OCI-M2 (cell line): Measurements from ENCODE around the gene MTARC2.

Experiments
- DNase-seq: peaks from one replicate; lab custom pipeline; 2025; ENCODE audit not compliant: unreplicated experiment; lab: John Stamatoyannopoulos, UW

MTARC2 gene

GRCh38 chr1:220767312-220768125 is 19.4 kb downstream of the MTARC2 start:
- no peak for DNase-seq

GRCh38 chr1:220768126-220768601 is 20.0 kb downstream of the MTARC2 start:
- DNase-seq = no peak

GRCh38 chr1:220769205-220769604 is 21.1 kb downstream of the MTARC2 start:
- no peak for DNase-seq

- no peak for DNase-seq
Measured at GRCh38 chr1:220770245-220770913, 22.3 kb downstream of the MTARC2 start.

GRCh38 chr1:220772846-220773245 is 24.7 kb downstream of the MTARC2 start:
- no peak for DNase-seq

GRCh38 chr1:220775240-220775853 is 27.2 kb downstream of the MTARC2 start:
- DNase-seq = no peak

GRCh38 chr1:220776254-220776653 is 28.1 kb downstream of the MTARC2 start:
- no peak for DNase-seq

GRCh38 chr1:220776720-220777326 is 28.7 kb downstream of the MTARC2 start:
- peak; percentile 4 for DNase-seq

- no peak for DNase-seq
Measured at GRCh38 chr1:220783453-220783852, 35.3 kb downstream of the MTARC2 start.

- no peak for DNase-seq
Measured at GRCh38 chr1:220784751-220785150, 36.6 kb downstream of the MTARC2 start.

- no peak for DNase-seq
Measured at GRCh38 chr1:220785166-220786056, 37.3 kb downstream of the MTARC2 start.

- no peak for DNase-seq
Measured at GRCh38 chr1:220786057-220786336, 37.9 kb downstream of the MTARC2 start.

GRCh38 chr1:220786337-220787068 is 38.4 kb downstream of the MTARC2 start, which contains the start of gene MTARC1:
Gene MTARC1 (plus strand): TSS chr1:220786913. CDS start chr1:220786945, 32 bp downstream.
- DNase-seq = no peak

GRCh38 chr1:220787069-220787619 is 39.0 kb downstream of the MTARC2 start:
- no peak for DNase-seq

- DNase-seq = no peak
Measured at GRCh38 chr1:220788900-220789299, 40.8 kb downstream of the MTARC2 start.

GRCh38 chr1:220789532-220790147 is 41.5 kb downstream of the MTARC2 start:
- no peak for DNase-seq

- DNase-seq = no peak
Measured at GRCh38 chr1:220791285-220791684, 43.2 kb downstream of the MTARC2 start.

- DNase-seq = no peak
Measured at GRCh38 chr1:220791956-220792355, 43.8 kb downstream of the MTARC2 start.

- DNase-seq = no peak
Measured at GRCh38 chr1:220796530-220796929, 48.4 kb downstream of the MTARC2 start.
